GM18502 (cell line): ENCODE data around the gene RPL3.

ENCODE experiments used
- ATAC-seq: cut with Tn5 transposase; IDR thresholded peaks from one replicate; pipeline ENCODE4 v1.9.1; 2021; ENCODE audit warnings: mild to moderate bottlenecking; ENCODE audit not compliant: unreplicated experiment, poor library complexity

Gene RPL3

GRCh38 chr22:39302431-39302960 lies 16.9 kb downstream of the RPL3 start:
- ATAC-seq = no peak

GRCh38 chr22:39301926-39302325 lies 17.5 kb downstream of the RPL3 start:
- no peak for ATAC-seq

- no peak for ATAC-seq
Observed at GRCh38 chr22:39301108-39301507, 18.3 kb downstream of the RPL3 start.

- ATAC-seq = no peak
Observed at GRCh38 chr22:39300186-39300830, 19.1 kb downstream of the RPL3 start.

- no peak for ATAC-seq
Observed at GRCh38 chr22:39299829-39300178, 19.6 kb downstream of the RPL3 start.

- ATAC-seq = no peak
Observed at GRCh38 chr22:39298241-39298987, 21.0 kb downstream of the RPL3 start.

- ATAC-seq = no peak
Observed at GRCh38 chr22:39297490-39298240, 21.8 kb downstream of the RPL3 start.

GRCh38 chr22:39296981-39297489 lies 22.4 kb downstream of the RPL3 start:
- ATAC-seq = no peak

GRCh38 chr22:39296535-39296934 lies 22.9 kb downstream of the RPL3 start:
- no peak for ATAC-seq

- ATAC-seq = no peak
Observed at GRCh38 chr22:39294571-39295468, 24.6 kb downstream of the RPL3 start.

- ATAC-seq = no peak
Observed at GRCh38 chr22:39293766-39294368, 25.6 kb downstream of the RPL3 start.

- no peak for ATAC-seq
Observed at GRCh38 chr22:39292561-39293074, 26.8 kb downstream of the RPL3 start.

GRCh38 chr22:39292031-39292462 lies 27.4 kb downstream of the RPL3 start:
- no peak for ATAC-seq

GRCh38 chr22:39291523-39291922 lies 27.9 kb downstream of the RPL3 start:
- no peak for ATAC-seq

- ATAC-seq = no peak
Observed at GRCh38 chr22:39290724-39291161, 28.7 kb downstream of the RPL3 start.

- no peak for ATAC-seq
Observed at GRCh38 chr22:39289975-39290720, 29.3 kb downstream of the RPL3 start.

GRCh38 chr22:39289533-39289932 lies 29.9 kb downstream of the RPL3 start:
- ATAC-seq = no peak

- no peak for ATAC-seq
Observed at GRCh38 chr22:39288135-39288898, 31.1 kb downstream of the RPL3 start.
